Stimulated activated CD4-positive, alpha-beta T cell treated with anti-CD3 and anti-CD28 coated beads, Interleukin-12 subunit alpha, Interleukin-12 subunit beta, amount 100 ng/mL, for 24 hours (primary cell): ENCODE data around the gene TANGO2.

Experiments used
- DNase-seq, 2 experiments: peaks; one replicate each; pipeline ENCODE4 v3.0.0-alpha.2; 2020; ENCODE audit warnings: low read depth in 2 of 2

The TANGO2 gene

DNA sequence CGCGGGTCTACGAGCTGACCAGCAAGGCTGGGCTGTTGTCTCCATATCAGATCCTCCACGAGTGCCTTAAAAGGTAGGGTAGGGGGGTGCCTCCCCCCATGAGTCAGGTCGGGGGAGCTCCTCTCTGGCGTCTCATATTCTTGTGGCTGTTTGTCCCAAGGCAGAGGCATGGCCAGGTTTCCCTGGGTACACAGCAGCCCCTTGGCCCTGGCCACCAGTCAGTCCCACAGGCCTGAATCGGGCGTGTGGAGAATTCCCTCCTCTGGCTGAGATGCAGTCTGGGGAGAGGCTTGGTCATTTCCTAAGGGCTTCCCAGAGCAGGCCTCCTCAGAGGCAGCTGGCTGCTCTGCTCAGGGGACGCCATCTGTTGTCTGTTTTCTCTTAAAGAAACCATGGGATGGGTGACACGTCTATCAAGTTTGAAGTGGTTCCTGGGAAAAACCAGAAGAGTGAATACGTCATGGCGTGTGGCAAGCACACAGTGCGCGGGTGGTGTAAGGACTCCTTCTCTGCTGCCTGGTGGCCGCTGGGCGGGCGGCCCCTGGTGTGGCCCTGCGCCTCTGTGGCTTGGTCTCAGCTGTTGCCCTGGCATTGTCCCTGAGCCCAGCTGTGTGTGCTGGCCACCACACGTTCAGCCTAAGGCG lies 85.4 kb downstream of the TANGO2 start:
- no peak for DNase-seq

DNA sequence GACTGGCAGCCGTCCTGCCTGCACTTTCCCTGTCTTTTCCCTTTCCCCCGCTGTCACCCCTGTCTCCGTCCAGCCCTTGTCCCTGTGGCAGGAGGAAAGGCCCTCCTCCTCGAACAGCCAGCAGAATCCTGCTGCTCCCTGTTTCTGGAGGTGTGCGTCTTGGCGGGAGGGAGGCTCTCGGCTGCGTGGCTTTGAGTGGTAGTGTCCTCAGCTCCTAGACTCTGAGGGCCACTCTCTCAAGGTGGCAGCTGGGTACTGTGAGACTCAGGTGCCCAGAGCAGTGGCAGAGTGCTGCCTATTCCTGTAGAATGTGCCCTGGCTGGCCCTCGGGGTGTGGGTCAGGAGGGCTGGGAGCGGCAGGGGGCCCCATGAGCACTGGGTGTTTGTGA lies 85.9 kb downstream of the TANGO2 start:
- no peak for DNase-seq

DNA sequence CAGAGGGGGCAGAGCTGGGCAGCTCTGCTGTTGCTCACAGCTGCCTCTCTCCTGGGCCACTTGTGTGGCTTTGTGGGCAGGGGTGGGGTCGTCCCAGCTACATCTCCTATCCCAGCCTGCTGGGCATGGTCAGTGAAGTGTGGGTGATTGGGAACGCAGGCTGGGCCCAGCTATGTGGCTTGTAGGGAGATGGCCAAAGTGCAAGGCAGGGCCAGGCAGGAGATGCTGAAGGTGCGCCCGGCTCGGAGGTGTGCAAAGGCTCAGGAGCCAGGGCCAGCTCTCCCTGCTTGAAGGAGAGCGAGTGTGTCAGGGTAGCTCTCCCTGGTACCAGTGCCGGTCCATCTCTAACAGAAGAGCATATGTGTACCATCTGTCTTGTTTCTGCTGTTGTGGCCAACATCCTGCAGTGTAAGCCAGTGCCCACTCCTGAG lies 86.6 kb downstream of the TANGO2 start:
- DNase-seq: no peak

DNA sequence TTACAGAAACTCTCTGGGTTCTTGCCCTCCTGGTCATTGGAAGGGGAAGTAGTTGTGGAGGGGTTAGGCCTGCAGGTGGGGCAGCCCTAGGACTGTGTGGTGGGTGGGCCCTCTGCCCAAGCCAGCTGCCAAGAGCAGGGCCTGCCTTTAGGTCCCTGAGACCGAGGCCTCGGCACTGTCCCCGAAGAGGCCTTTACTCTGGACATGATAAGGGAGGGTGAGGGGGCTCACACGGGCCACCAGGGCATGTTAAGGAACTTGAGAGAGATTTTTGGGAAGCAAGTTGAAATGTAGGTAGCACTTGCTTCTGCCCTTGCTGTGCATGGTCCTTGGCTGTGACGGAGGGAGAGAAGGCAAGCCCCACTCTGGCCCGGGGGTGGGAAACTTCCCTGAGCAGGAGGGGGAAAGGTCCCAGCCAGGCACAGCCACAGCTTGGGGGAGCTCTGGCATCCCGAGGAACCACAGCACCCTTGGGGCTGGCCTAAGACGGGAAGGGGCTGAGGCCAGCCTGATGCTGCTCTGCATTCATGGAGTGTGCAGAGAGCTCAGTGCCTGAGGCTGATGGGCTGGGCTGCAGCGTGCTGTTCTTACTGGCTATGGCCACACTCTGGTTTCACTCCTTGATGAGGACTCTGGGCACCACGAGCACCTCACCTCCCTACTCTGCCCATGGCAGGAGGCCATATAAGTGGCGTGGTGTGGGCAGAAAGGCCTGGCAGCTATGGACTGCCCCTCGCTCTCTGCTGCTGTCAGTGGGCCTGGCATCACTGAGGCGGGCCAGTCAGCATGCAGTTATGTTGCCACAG lies 87.2 kb downstream of the TANGO2 start:
- no peak for DNase-seq

DNA sequence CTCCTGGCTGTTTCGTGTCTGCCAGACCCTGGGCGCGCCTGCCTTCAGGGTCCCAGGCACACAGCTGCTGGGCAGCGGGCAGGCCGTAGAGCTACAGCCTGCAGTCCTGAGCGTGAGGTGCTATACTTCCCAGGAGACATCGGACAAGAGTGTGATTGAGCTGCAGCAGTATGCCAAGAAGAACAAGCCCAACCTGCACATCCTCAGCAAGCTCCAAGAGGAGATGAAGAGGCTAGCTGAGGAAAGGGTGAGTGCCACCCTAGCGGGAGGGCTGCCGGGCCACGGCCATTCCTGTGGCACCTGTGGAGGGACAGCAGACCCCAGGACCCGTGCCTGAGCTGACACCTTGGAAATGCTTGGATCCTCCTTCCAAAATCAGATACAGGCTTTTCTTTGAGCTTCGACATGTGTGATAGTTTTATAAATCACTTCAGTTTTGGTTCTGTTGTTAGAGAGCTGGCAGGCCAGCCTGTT lies 87.9 kb downstream of the TANGO2 start:
- DNase-seq: no peak

DNA sequence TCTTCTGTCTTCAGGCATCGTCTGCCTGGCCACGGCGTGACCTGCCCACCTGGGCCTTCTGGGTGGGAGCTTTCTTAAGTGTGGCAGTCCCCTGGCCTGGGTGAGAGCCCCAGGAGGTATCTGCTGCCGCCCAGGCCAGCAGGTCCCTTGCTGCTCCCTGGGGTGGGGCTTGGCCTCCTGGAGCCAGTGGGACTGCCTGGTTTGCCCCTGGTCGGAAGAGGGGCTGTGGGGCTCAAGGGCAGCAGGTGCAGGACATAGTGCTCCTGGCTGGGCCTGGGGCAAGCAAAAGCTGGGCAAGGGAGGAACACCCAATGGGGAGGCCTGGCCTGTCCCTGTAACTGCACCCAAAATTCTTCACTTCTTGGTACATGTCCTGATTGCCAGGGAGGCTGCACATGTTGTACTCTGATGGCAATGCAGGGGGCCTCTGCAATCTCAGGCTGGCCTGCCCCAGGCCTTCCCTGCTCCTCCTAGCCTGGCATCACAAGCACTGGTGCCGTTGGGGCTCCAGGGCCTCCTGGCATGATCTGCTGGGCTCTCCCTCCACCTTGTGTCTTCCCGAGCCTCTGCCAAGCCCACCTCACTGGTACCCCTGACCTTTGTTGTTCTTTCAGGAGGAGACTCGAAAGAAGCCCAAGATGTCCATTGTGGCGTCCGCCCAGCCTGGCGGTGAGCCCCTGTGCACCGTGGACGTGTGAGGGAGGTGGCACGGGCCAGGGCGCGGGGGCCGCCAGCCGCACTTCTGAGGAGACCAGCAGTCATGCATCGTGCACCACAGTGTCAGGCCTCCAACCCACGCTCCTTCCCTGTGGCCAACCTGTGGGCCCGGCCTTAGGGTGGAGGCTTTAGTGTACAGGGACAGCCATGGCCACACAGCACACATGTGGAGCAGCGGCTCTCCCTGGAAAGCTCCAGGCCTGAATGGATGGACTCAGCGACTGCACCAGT lies 88.8 kb downstream of the TANGO2 start:
- no peak for DNase-seq

DNA sequence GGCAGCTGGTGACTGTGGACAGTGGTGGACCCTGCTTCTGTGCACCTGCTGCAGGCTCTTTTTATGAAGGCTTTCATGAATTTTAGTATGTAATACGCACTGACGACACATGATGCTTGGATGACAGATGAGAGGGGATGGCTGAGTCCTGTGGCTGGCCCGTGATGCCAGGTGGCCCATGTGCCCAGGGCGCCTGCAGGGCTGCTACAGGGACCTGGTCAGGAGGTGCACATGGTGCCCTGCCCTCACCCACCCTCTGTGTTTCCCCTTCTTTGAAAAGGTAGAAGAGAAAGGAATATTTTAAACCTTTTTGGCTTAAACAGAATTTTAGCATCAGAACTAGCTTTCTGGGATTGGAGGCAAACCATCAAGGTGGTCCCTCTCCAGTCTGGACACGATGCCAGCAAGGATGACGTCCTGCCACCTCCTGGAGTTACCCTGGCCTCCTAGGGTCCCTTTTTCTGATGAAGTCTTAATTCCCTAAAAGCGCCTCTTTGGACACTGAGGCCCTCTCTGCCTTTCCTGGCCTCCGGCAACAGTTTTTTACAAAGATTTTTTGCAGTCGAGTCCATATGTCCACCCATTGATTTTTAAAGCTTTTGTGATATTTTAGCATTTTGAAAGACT lies 89.6 kb downstream of the TANGO2 start:
- DNase-seq: no peak

DNA sequence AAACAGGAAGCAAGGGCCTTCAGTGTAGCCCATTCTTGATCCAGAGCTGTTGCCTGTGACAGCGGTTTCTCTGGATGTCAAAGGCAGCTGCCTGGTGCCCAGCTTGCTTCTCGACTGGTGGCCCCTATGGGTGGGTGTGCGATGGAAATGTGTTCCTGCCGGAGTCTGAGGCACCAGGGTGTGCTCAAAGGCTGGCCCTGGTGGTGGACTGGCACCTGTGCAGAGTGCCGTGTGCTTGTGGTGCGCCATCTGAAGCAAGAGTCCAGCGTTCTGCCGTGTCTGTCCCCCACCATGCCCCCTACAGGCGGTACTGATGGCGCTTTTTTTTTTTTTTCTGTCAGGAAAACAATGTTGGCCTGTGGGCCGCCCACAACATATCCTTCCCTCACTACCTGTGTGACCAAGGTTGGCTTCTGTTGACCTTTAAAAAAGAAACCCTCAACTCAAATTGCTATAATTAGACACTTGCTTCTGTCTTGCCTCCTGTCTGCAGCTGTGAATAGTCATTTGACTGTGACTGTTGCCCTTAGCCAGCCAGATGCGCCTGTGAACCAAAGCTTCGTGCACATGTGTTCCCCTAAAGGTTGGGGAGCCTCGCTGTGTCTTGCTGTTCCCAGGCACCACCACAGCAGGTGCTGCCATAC lies 90.3 kb downstream of the TANGO2 start:
- DNase-seq: no peak

DNA sequence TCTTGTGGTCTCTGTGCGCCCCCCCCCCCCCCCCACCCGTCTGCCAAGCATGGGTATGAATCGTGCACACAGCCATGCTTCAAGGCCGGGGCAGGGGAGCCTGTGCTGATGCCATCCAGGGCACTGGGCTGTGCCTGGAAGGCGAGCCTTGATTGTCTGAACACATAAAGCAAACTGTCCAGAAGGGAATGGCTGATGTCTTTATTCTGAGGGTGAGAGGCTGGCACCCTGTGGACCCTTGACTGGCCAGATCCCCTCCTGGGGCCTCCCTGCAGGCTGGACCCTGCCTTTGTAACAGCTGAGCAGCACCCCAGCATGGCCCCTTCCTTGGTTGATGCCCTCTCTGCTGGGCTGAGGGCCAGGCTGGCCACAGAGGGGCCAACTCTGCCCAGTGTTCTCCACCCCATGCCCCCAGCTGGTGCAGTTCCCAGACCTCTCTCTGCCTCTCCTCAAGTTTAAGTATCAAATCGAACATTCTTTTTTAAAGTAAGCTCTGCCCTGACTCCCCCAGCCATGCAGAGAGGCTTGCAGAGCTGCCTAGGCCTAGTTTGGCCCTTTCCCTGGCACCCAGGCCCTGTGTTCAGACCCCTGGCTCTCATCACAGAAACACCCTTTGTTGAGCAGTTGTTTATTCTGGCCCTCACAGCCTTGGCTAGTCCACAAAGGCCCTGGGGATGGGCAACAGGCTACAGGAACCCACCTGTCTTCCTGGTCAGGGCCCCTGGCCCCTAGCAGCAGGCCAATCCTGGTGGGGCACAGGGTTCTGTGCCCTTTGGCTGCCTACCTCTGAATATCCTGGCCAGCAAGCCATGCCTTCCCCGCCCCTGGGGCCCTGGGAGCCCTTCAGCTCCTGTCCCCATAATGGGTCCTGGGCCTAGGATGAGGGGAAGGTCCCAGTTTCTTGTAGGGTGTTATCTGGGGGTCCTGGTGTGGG lies 91.0 kb downstream of the TANGO2 start:
- no peak for DNase-seq

DNA sequence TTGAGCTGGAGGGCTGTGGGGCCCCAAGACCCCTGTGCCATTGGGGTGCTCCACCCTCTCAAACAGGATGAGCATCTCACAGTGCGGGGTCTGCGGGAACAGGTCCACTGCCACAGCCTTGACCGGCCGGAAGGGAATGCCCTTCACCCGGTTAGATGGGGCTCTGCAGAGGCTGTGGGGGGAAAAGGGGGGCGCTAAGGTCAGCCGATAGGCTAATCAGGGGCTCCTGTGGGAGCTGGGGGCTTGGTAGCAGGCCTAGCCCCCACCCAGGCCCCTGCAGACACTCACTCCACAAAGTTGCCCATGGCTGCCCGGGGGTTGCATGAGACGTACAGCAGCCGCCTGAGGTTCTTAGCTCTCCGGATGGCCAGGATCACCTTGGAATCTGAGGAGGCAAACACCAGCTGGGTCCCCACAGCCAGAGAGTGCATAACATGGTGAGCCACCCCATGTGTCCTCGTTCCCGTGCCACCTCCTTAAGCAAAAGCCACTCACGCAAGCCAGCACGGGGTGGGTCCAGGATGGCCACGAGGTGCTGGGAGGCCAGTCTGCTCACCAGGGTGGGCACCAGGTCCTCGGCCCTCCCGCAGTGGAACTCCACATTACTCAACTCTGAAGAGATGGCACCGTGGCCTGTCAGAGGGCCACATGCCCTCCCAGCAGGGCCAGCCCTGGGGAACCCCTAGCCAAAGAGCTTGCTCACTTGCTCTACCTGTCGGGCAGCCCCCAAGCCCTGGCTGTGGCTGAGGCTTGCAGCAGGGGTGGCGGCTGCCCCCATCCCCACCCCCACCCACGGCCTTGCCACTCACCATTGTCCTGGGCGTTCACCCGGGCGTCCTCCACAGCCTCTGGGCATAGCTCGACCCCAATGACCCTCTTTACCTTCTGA lies 92.0 kb downstream of the TANGO2 start:
- DNase-seq: no peak

DNA sequence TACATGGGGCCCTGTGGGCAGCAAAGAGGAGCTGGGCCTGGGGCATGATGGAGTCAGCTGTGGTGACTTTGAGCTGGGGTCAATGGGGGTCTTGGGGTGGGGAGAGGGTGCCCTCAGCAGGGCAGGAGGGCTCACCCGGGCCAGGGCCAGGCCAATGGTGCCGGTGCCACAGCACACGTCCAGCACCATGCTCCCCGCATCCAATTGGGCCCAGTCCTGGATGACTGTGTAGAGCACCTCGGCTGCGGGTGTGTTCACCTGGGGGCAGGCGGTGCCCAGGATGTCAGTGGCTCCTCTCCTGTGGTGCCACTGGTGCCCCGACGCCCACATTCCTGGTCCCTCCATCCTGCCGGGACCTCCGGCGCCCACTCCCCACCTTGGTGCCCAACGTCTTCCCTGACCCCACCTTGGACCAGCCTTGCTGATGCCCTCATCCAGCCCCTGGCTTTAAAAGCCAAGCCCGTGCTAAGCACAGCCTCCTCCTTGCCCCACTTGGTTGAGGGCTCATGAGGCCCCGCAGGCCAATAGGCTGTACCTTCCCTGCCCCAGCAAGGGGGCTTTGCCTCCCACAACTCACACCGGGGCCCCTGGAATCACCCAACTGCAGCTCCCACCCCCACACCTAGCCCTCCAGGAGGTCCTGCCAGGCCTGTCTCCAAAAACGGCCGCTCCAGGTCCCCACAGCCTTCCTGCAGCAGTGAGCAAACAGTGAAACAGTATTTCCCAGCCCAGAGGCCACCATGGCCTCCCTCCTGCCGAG lies 92.8 kb downstream of the TANGO2 start:
- DNase-seq: no peak

DNA sequence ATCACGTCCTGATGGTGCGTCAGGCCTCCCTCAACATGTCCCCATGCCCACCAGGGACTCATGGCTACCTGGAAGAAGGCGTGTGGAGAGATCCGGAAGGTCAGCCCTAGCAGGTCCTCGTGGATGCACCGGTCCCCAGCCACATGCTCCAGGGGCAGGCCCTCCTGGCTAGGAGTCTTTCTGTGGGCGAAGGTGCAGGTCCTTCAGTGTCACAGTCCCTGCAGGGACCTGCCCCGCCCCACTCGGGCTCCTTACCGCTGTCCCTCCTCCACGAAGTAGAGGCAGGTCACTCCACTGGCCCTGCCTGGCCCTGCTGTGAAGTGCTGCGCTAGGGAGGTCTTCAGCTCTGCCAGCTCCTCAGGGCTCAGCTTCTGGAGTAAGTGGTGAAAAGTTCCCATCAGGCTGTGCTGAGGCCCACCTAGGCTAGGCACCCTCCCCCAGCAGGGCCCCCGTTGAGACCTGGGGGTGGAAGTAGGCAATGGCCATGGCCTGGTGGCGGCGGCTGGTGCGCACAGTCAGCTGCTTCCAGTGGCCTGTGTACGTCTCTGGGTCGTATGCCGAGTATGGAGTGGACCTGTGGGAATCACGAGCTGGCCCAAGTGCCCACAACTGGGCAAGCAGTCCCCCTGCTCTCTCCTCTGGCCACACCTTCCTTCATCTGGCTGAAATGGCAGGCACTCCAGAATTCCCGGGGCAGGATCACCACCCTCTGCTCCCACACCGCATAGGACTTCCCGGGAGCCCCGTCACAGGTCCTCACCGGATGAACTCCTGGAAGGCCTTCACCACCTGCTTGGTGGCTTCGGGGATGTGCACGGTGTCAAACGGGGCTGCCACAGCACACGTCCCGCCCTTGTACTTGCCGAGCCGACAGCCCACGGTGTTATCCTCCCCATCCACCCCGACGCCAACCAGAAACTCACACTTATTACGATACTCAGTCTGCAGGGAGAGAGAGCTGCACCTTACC lies 93.9 kb downstream of the TANGO2 start:
- no peak for DNase-seq

DNA sequence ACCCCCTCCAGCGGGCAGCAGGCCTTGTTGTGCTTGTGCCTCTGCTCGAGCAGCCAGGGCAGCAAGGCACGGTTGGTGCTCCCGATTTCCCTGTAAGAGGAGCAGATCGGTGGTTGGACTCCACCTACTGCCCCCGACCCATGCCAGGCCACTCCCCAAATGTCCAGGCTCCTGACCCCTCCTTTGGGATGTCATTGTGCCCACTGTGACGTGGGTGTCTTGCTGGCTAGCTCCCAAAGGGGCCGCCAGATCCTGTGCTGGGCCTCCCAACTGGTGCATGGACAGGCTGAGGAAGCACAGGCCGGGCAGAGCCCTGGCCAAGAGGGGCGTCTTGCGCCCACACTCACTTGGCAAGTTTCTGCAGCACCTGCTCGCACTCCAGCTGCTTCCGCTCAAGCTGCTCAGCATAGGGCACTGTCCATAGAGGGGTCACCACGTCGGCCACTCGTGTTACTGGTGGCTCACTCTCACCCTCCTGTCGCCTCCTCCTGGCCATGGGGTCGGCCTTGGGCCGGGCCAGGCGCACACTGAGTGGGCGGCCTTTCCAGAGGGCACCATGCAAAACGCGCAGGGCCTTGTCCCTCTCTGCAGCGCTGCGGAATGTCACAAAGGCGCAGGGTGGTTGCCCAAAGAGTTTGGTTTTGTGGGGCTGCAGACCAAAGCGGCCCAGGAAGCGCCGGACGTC lies 94.9 kb downstream of the TANGO2 start, which contains the start of gene RANBP1:
RANBP1 (plus strand) TSS at position 414 of the 685 bp plus-strand sequence; CDS start at position 495, 81 bp downstream.
- DNase-seq: no peak

DNA sequence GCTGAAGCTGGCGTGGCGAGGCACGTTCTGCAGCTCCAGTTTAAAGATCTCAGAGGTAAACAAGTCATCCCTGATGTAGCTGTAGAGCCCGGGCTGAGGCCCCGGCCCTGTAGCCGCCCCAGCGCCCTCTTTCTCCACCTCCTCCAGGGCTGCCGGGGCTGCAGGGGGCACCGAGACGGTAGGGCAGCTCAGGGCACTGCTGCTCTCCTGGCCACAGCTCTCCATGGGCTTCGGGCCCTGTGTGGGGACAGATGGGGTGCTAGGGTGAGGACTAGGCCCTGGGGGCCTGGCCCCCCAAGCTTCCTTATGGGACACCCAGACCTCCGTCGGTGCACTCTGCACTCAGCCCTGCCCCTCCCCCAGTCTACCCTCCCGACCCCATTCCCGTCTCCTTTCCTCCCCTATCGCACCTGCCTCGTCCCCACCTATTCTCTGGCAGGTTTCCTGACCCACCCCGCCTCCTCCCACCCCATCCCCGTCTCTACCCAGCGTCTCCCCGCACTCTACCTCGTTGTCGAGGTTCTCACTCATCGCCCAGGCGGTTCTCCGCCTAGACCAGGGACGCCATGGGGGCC lies 95.6 kb downstream of the TANGO2 start:
- no peak for DNase-seq
